HG03039 (cell line): Measurements from ENCODE around the gene SMARCAL1.
"Not testable (repeated sequence)": the region's sequence is repeated elsewhere in the genome, so short reads cannot be mapped to it uniquely, and the experiment has no call there.

Experiments
- ATAC-seq: cut with Tn5 transposase; IDR thresholded peaks from one replicate; pipeline ENCODE4 v1.9.1; 2021; ENCODE audit warnings: mild to moderate bottlenecking, moderate library complexity; ENCODE audit not compliant: unreplicated experiment

The SMARCAL1 gene

GRCh38 chr2:216499641-216500218 is 87.4 kb downstream of the SMARCAL1 start:
- no peak for ATAC-seq

- ATAC-seq: no peak
Measured at GRCh38 chr2:216500572-216500971, 88.3 kb downstream of the SMARCAL1 start.

- no peak for ATAC-seq
Measured at GRCh38 chr2:216501854-216502253, 89.6 kb downstream of the SMARCAL1 start.

- ATAC-seq: no peak
Measured at GRCh38 chr2:216502381-216503158, 90.3 kb downstream of the SMARCAL1 start.

- ATAC-seq: no peak
Measured at GRCh38 chr2:216503159-216503629, 90.9 kb downstream of the SMARCAL1 start.

GRCh38 chr2:216503697-216504375 is 91.6 kb downstream of the SMARCAL1 start:
- no peak for ATAC-seq

- no peak for ATAC-seq
Measured at GRCh38 chr2:216504376-216504762, 92.1 kb downstream of the SMARCAL1 start.

- ATAC-seq: no peak
Measured at GRCh38 chr2:216505133-216506106, 93.1 kb downstream of the SMARCAL1 start.

- no peak for ATAC-seq
Measured at GRCh38 chr2:216507220-216508160, 95.2 kb downstream of the SMARCAL1 start.

GRCh38 chr2:216508229-216508628 is 95.9 kb downstream of the SMARCAL1 start:
- ATAC-seq: no peak

- no peak for ATAC-seq
Measured at GRCh38 chr2:216516730-216517350, 104.6 kb downstream of the SMARCAL1 start.

GRCh38 chr2:216517447-216518225 is 105.4 kb downstream of the SMARCAL1 start:
- ATAC-seq: no peak

- not testable (repeated sequence) for ATAC-seq
Measured at GRCh38 chr2:216518566-216519119, 106.4 kb downstream of the SMARCAL1 start.

GRCh38 chr2:216519154-216519762 is 107.0 kb downstream of the SMARCAL1 start:
- ATAC-seq: no peak

GRCh38 chr2:216520112-216520511 is 107.8 kb downstream of the SMARCAL1 start:
- no peak for ATAC-seq

- ATAC-seq: no peak
Measured at GRCh38 chr2:216522892-216523502, 110.7 kb downstream of the SMARCAL1 start.

- ATAC-seq: no peak
Measured at GRCh38 chr2:216525972-216526371, 113.7 kb downstream of the SMARCAL1 start.
